Measurements from ENCODE around the gene LYG2. TPM values are rescaled to one million over a fixed set of nuclear protein-coding genes. Genes with fewer than 3 reads are reported as not detected.
"Not testable (repeated sequence)": the region's sequence is repeated elsewhere in the genome, so short reads cannot be mapped to it uniquely, and the experiment has no call there.

The LYG2 gene
- polyA plus RNA-seq, 1 donor from 2014 or later, result not detected

- Histone ChIP-seq H2AFZ (ENCODE audit: low read depth, low read length) (no peak overlapping the region), H3K9ac (ENCODE audit: low read length) (no peak overlapping the region), H3F3A (ENCODE audit: insufficient read depth, low read length, poor library complexity, severe bottlenecking) (no peaks in the 10 kb centered on the region), H4K20me1 (ENCODE audit: insufficient read depth) (no peaks in the 10 kb centered on the region), H3K9me3 (ENCODE audit: low read length) (no peaks in the 10 kb centered on the region), H3K4me2 (ENCODE audit: low read length) (no peak overlapping the region), H3K27ac (ENCODE audit: low read length) (no peak overlapping the region), H3K79me2 (replicated peaks; ENCODE audit: insufficient read depth, low read length) (peaks cover 3% of the 10 kb centered on the region), H3K9me2 (ENCODE audit: insufficient read depth, low read length) (no peaks in the 10 kb centered on the region), H3K36me3 (ENCODE audit: insufficient read depth, low read length) (peaks cover 5% of the 10 kb centered on the region), H3K27me3 (ENCODE audit: insufficient read depth, low read depth, low read length) (no peaks in the 10 kb centered on the region), H3K4me3 (ENCODE audit: low read length) (no peak overlapping the region)
- TF ChIP-seq CTCF (IDR thresholded peaks at IDR 0.05; ENCODE audit: poor library complexity, severe bottlenecking) (no peak), MXI1 (conservative IDR thresholded peaks at IDR 0.05; ENCODE audit: poor library complexity, severe bottlenecking) (no peak), RAD21 (conservative IDR thresholded peaks at IDR 0.05) (no peak), SMC3 (conservative IDR thresholded peaks at IDR 0.05; ENCODE audit: poor library complexity) (no peak), EP300 (conservative IDR thresholded peaks at IDR 0.05; ENCODE audit: poor library complexity, severe bottlenecking) (no peak), EZH2 (IDR thresholded peaks at IDR 0.05; ENCODE audit: borderline replicate concordance, insufficient read depth, low read length, poor library complexity, severe bottlenecking) (no peak), POLR2AphosphoS5 (IDR thresholded peaks at IDR 0.05) (no peak), TAF1 (IDR thresholded peaks at IDR 0.05; ENCODE audit: low read depth) (no peak)
Measured at GRCh38 chr2:99198103-99198841, 57.2 kb downstream of the LYG2 start.

GRCh38 chr2:99192364-99192763 is 63.1 kb downstream of the LYG2 start:
- H3K4me2 ChIP-seq (ENCODE audit: low read length); H3K9me2 ChIP-seq (ENCODE audit: insufficient read depth, low read length); H3K9ac ChIP-seq (ENCODE audit: low read length); H3K4me3 ChIP-seq (ENCODE audit: low read length); H3F3A ChIP-seq (ENCODE audit: insufficient read depth, low read length, poor library complexity, severe bottlenecking); H3K27ac ChIP-seq (ENCODE audit: low read length); H3K27me3 ChIP-seq (ENCODE audit: insufficient read depth, low read depth, low read length); H3K79me2 ChIP-seq (replicated peaks; ENCODE audit: insufficient read depth, low read length); H4K20me1 ChIP-seq (ENCODE audit: insufficient read depth); H3K36me3 ChIP-seq (ENCODE audit: insufficient read depth, low read length); H3K9me3 ChIP-seq (ENCODE audit: low read length); H2AFZ ChIP-seq (ENCODE audit: low read depth, low read length): not testable (repeated sequence)

Small RNA genes lying within 50 kb of the gene (small RNA-seq; reads per million reads assigned to genes)
- 0 reads per million in 3 experiments for gene AC092587.1

Other genes with a start within 250 kb of the LYG2 start
- gene C2orf15, start 114.0 kb downstream of the LYG2 start, polyA plus RNA-seq, result 8.8 and 12.8 TPM in 2 replicates
- 8.0 and 12.5 TPM in 2 replicates for gene TSGA10, start 100.7 kb downstream of the LYG2 start, polyA plus RNA-seq
- 2.8 and 6.1 TPM in 2 replicates for gene LIPT1, start 100.7 kb downstream of the LYG2 start, polyA plus RNA-seq
- gene MITD1, start 74.6 kb downstream of the LYG2 start, polyA plus RNA-seq, result 83.1 and 87.7 TPM in 2 replicates
- 43.1 and 49.0 TPM in 2 replicates for gene MRPL30, start 74.5 kb downstream of the LYG2 start, polyA plus RNA-seq
- 2.8 and 6.8 TPM in 2 replicates for gene LYG1, start 45.5 kb upstream of the LYG2 start, polyA plus RNA-seq
- gene TXNDC9, start 80.7 kb upstream of the LYG2 start, polyA plus RNA-seq, result 88.1 and 90.5 TPM in 2 replicates
- gene EIF5B, start 81.7 kb upstream of the LYG2 start, polyA plus RNA-seq, result 8.0 and 12.6 TPM in 2 replicates
- 73.4 and 84.1 TPM in 2 replicates for gene REV1, start 234.4 kb upstream of the LYG2 start, polyA plus RNA-seq